ENCODE results near the gene EFCAB13.

DNA sequence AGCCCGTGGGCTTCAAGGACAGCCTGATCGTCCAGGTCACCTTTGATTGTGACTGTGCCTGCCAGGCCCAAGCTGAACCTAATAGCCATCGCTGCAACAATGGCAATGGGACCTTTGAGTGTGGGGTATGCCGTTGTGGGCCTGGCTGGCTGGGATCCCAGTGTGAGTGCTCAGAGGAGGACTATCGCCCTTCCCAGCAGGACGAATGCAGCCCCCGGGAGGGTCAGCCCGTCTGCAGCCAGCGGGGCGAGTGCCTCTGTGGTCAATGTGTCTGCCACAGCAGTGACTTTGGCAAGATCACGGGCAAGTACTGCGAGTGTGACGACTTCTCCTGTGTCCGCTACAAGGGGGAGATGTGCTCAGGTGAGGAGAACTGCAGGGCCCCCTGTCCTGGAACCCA lies 31.5 kb upstream of the EFCAB13 start:
- TF ChIP-seq, protein P1, sequence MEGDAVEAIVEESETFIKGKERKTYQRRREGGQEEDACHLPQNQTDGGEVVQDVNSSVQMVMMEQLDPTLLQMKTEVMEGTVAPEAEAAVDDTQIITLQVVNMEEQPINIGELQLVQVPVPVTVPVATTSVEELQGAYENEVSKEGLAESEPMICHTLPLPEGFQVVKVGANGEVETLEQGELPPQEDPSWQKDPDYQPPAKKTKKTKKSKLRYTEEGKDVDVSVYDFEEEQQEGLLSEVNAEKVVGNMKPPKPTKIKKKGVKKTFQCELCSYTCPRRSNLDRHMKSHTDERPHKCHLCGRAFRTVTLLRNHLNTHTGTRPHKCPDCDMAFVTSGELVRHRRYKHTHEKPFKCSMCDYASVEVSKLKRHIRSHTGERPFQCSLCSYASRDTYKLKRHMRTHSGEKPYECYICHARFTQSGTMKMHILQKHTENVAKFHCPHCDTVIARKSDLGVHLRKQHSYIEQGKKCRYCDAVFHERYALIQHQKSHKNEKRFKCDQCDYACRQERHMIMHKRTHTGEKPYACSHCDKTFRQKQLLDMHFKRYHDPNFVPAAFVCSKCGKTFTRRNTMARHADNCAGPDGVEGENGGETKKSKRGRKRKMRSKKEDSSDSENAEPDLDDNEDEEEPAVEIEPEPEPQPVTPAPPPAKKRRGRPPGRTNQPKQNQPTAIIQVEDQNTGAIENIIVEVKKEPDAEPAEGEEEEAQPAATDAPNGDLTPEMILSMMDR (IDR thresholded peaks at IDR 0.05), result no peak
- TF ChIP-seq EP300 (IDR thresholded peaks at IDR 0.05; ENCODE audit: low read depth) (no peak), POLR2AphosphoS5 (IDR thresholded peaks at IDR 0.05) (no peak), POLR2A (IDR thresholded peaks at IDR 0.05) (no peak)

Measured in transverse colon (tissue), 4 donors.